Parathyroid adenoma (tissue), 2 donors: Measurements from ENCODE around the gene FUS.

Experiments
- H2AFZ ChIP-seq: fragments of 300-600 bp; sonication (generic); one replicate; pipeline ENCODE4 v1.7.0; 2017; ENCODE audit warnings: antibody characterized with exemption, mild to moderate bottlenecking
- H3K27ac ChIP-seq: fragments of 300-600 bp; sonication (generic); one replicate; pipeline ENCODE4 v1.7.0; 2017
- H3K27me3 ChIP-seq: fragments of 300-600 bp; sonication (generic); one replicate; pipeline ENCODE4 v1.7.0; 2017; ENCODE audit warnings: low read length; ENCODE audit not compliant: control insufficient read depth, insufficient read depth
- H3K36me3 ChIP-seq: fragments of 300-600 bp; sonication (generic); one replicate; pipeline ENCODE4 v1.7.0; 2017; ENCODE audit warnings: low read length; ENCODE audit not compliant: control insufficient read depth, insufficient read depth
- H3K4me1 ChIP-seq: fragments of 300-600 bp; sonication (generic); one replicate; pipeline ENCODE4 v1.7.0; 2017; ENCODE audit warnings: control low read depth
- H3K4me2 ChIP-seq: fragments of 300-600 bp; sonication (generic); one replicate; pipeline ENCODE4 v1.7.0; 2017; ENCODE audit warnings: low read length
- H3K4me3 ChIP-seq: fragments of 300-600 bp; sonication (generic); one replicate; pipeline ENCODE4 v1.7.0; 2017; ENCODE audit warnings: low read depth, low read length
- H3K79me2 ChIP-seq: fragments of 300-600 bp; sonication (generic); one replicate; pipeline ENCODE4 v1.7.0; 2017; ENCODE audit warnings: control low read depth
- H3K9ac ChIP-seq: fragments of 300-600 bp; sonication (generic); one replicate; pipeline ENCODE4 v1.7.0; 2017; ENCODE audit warnings: mild to moderate bottlenecking
- H3K9me3 ChIP-seq: fragments of 300-600 bp; sonication (generic); one replicate; pipeline ENCODE4 v1.7.0; 2017; ENCODE audit warnings: low read length; ENCODE audit not compliant: control insufficient read depth
- TF ChIP-seq, protein P1 (sequence below): fragments of 300-600 bp; sonication (generic); IDR thresholded peaks from one replicate; pipeline ENCODE4 v1.7.0; 2017; ENCODE audit warnings: antibody characterized with exemption, mild to moderate bottlenecking
- donor health status: primary hyperparathyroidism.

FUS gene

DNA sequence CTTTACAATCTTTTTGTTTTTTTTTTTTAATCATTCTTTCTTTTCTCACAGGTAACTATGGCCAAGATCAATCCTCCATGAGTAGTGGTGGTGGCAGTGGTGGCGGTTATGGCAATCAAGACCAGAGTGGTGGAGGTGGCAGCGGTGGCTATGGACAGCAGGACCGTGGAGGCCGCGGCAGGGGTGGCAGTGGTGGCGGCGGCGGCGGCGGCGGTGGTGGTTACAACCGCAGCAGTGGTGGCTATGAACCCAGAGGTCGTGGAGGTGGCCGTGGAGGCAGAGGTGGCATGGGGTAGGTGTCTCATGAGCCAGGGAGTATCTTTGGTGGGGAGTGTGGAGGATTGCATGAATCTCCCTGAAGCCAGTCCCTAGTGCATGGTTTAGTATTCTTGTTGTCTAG, 4.9 kb downstream of the FUS start:
- Histone ChIP-seq H3K4me3 (no peak overlapping the region), H3K9me3 (no peaks in the 10 kb centered on the region), H3K27ac (no peak overlapping the region), H3K27me3 (no peaks in the 10 kb centered on the region), H3K4me2 (no peak overlapping the region), H3K79me2 (peaks cover 30% of the 10 kb centered on the region), H2AFZ (no peak overlapping the region), H3K4me1 (peaks cover 9% of the 10 kb centered on the region), H3K36me3 (no peaks in the 10 kb centered on the region), H3K9ac (no peak overlapping the region)
- TF ChIP-seq, protein P1, sequence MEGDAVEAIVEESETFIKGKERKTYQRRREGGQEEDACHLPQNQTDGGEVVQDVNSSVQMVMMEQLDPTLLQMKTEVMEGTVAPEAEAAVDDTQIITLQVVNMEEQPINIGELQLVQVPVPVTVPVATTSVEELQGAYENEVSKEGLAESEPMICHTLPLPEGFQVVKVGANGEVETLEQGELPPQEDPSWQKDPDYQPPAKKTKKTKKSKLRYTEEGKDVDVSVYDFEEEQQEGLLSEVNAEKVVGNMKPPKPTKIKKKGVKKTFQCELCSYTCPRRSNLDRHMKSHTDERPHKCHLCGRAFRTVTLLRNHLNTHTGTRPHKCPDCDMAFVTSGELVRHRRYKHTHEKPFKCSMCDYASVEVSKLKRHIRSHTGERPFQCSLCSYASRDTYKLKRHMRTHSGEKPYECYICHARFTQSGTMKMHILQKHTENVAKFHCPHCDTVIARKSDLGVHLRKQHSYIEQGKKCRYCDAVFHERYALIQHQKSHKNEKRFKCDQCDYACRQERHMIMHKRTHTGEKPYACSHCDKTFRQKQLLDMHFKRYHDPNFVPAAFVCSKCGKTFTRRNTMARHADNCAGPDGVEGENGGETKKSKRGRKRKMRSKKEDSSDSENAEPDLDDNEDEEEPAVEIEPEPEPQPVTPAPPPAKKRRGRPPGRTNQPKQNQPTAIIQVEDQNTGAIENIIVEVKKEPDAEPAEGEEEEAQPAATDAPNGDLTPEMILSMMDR, result no peak

DNA sequence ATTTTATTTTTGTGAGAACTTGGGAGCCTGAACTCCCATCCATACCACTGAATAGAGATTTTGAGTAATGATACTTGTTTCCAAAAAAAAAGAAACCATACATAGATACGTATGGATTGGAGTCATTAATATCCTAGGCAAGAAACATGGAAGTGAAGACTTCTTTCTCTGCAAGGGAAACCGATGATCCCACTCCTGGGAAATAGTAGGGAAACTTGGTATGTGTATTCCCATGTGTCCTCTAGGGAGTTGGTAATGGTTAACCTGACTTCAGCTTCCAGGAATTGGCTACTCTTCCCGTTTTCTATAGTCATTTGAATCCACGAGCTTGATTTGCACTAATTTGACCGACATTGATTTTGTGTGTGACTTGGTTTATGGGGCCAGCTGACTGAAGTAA, 5.4 kb downstream of the FUS start:
- Histone ChIP-seq H3K36me3 (no peaks in the 10 kb centered on the region), H3K27ac (no peak overlapping the region)

DNA sequence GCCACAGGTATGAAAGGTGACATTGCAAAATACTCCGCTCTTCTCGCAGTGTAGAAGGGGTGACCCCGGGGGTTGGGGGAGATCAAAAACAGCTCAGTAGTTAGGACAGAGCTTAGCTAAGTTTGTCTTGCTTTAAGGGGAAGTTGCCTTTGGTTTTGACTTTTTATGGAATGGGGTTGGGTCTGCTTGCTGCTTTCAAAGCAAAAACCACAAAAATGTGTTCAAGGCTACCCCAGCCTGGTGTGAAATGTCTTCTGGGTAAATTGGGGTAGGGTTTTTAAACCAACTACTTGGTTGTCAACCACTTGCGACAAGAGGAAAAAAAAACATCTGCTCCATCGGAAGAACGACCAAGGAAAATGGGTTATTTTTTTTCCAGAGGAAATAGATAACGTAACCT, 6.2 kb downstream of the FUS start:
- H2AFZ ChIP-seq, result no peak overlapping the region
- TF ChIP-seq, protein P1, result no peak
- no peaks in the 10 kb centered on the region for H3K36me3 ChIP-seq
- no peak overlapping the region for H3K9ac ChIP-seq
- no peak overlapping the region for H3K27ac ChIP-seq
- H3K9me3 ChIP-seq, result no peaks in the 10 kb centered on the region
- H3K4me2 ChIP-seq, result no peak overlapping the region
- peaks cover 18% of the 10 kb centered on the region for H3K79me2 ChIP-seq
- H3K4me1 ChIP-seq, result peaks cover 9% of the 10 kb centered on the region
- H3K27me3 ChIP-seq, result no peaks in the 10 kb centered on the region
- no peak overlapping the region for H3K4me3 ChIP-seq

More for the DNA sequence above, 5.4 kb downstream of the FUS start:
- Histone ChIP-seq H3K9me3 (no peaks in the 10 kb centered on the region), H3K79me2 (peaks cover 26% of the 10 kb centered on the region), H3K9ac (no peak overlapping the region), H3K4me3 (no peak overlapping the region), H3K27me3 (no peaks in the 10 kb centered on the region), H2AFZ (no peak overlapping the region), H3K4me2 (no peak overlapping the region), H3K4me1 (peaks cover 9% of the 10 kb centered on the region)
- TF ChIP-seq, protein P1, result no peak

DNA sequence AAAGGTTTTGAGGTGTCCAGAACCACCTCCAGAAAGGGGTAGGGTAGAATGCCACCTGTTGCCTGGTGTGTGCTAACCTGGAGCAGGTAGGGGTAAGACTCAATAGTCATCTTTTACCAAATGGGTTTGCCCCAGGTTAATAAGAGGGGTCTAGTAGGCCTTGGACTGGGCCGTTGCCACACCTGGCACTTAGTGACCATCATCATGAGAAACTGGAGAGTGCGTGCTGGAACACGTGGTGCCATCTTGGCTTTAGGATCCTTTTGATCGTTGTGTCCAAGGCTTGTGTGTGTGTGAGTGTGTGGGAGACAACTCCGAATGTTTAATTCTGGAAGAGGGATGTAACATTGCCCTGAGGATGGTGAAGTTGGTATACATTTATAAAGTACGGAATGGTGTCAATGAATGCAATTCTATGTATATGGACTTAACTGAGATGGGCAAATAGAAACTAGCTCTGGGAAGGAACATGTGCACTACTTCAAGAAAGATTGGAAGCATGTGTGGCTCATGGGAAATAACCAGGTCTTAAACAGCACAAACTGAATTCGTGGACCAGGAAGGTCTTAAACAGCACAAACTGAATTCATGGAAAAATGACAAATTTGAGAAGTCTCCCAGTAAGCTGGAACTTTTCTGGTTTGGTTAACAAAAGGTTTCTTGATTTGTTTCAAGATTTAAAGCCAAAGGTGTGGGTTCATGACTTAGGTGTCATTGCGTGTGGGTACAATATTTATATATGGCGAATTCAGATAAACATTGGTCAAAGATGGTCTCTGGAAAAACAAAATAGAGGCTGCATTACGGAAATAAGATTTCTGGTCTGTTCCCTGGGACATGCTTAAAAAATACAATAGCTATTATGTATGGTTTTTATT, 7.2 kb downstream of the FUS start:
- Histone ChIP-seq H3K27me3 (no peaks in the 10 kb centered on the region), H2AFZ (no peak overlapping the region), H3K4me2 (no peak overlapping the region), H3K36me3 (no peaks in the 10 kb centered on the region), H3K79me2 (peaks cover 10% of the 10 kb centered on the region), H3K4me1 (peaks cover 4% of the 10 kb centered on the region), H3K9me3 (no peaks in the 10 kb centered on the region), H3K27ac (no peak overlapping the region), H3K4me3 (no peak overlapping the region), H3K9ac (no peak overlapping the region)
- TF ChIP-seq, protein P1, result no peak

DNA sequence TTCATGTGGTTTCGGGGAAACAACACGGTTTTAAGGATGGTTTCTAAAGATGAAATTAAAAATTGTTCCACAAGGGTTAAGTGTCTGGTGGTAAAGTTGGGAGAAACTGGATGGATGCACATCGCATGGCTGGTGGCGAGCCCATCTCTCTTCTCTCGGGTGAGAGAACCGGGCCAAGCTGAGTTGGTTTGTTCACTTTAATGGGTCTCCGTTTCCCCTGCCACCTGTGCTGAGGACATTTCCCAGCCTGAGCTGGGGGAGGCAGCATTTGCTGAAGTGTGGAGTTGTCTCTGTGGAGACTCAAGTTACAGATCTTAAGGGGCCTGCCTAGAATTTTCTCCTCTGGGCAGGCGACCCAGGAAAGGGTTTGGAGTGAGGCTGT, 7.9 kb downstream of the FUS start:
- no peak overlapping the region for H3K4me2 ChIP-seq
- no peak overlapping the region for H3K9ac ChIP-seq
- no peaks in the 10 kb centered on the region for H3K9me3 ChIP-seq
- H2AFZ ChIP-seq, result no peak overlapping the region
- TF ChIP-seq, protein P1, result no peak
- no peaks in the 10 kb centered on the region for H3K36me3 ChIP-seq
- H3K27me3 ChIP-seq, result no peaks in the 10 kb centered on the region
- H3K4me1 ChIP-seq, result no peaks in the 10 kb centered on the region
- H3K79me2 ChIP-seq, result peaks cover 4% of the 10 kb centered on the region
- no peak overlapping the region for H3K27ac ChIP-seq
- H3K4me3 ChIP-seq, result no peak overlapping the region
